ENCODE results near the gene PTBP3.

PTBP3 gene

DNA sequence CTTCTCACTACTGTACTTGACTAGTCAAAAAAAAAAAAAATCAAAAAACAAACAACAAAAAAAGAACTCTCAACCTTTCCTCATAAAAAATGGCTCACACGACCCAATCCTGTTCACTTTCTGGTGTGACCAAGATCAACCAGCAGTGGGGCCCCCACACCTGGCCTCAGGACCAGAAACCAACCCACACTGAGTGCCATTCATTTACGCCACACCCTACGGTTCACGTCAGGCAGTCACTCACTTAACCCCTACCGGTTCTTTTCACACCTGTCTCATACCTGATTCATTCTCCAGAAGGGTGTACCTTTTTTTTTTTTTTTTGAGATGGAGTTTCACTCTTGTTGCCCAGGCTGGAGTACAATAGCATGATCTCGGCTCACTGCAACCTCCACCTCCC is 164.1 kb downstream of the PTBP3 start:
- DNase-seq (ENCODE audit: low read depth, low spot score) = no peak

- no peak for DNase-seq (ENCODE audit: low read depth, low spot score)
Measured at GRCh38 chr9:112168197-112168596, 165.2 kb downstream of the PTBP3 start.
